ENCODE data around the gene DNASE1L1.

DNASE1L1 gene

DNA sequence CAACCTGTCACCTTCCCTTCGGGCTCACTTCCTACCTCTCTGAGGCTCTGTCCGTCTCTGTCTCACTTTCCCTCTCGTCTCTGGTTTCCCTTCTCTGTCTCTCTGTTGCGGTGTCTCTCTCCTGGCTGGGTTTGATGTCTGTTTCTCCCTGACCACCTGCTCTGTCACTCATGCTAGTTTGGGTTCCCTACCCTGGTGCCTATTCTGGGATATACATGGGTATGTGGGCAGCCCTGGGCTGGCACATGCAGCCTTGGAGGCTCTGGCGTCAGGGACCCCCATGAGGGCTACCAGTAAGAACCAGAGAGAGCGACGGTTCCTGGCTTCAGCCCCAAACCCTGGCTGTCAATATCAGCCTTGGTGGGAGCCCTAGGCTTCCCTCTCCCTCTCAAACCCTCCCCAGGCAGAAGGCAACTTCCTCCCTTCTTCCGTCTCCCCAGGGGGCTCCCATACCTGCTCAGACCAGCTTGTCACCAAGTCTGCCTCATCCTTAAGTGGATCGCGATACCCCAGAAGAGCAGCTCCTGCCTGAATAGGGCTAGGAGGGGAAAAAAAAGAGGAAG, 314 bp downstream of the DNASE1L1 start:
- Histone ChIP-seq H3K4me1 (ENCODE audit: low read length) (peaks cover 6% of the 10 kb centered on the region; the same call in 1 of the 2 replicates), H3K27ac (ENCODE audit: low read length) (peak overlapping the region; percentile 26; the same call in 1 of the 2 replicates), H3K9me3 (replicated peaks; ENCODE audit: insufficient read depth, low read length) (no peaks in the 10 kb centered on the region), H3K9ac (ENCODE audit: low read length) (peak overlapping the region; percentile 38), H3F3A (ENCODE audit: insufficient read depth, low read length) (peaks cover 10% of the 10 kb centered on the region; the same call in 1 of the 2 replicates), H3K9me2 (replicated peaks; ENCODE audit: insufficient read depth, low read length) (no peaks in the 10 kb centered on the region), H3K27me3 (replicated peaks; ENCODE audit: insufficient read depth, low read length) (no peaks in the 10 kb centered on the region), H3K4me2 (ENCODE audit: low read depth, low read length) (peak overlapping the region; percentile 86), H4K20me1 (ENCODE audit: insufficient read depth, low read length) (no peaks in the 10 kb centered on the region), H3K79me2 (ENCODE audit: low read length) (peaks cover 12% of the 10 kb centered on the region; the same call in 1 of the 2 replicates), H2AFZ (ENCODE audit: low read length) (no peak overlapping the region; the same call in 1 of the 2 replicates), H3K36me3 (replicated peaks; ENCODE audit: insufficient read depth, low read length) (no peaks in the 10 kb centered on the region), H3K4me3 (ENCODE audit: low read length) (peak overlapping the region; percentile 54)
- DNase-seq, result peak; percentile 6
- TF ChIP-seq EZH2phosphoT487 (IDR thresholded peaks at IDR 0.05; ENCODE audit: low read length), result no peak
- TF ChIP-seq EZH2 (optimal IDR thresholded peaks at IDR 0.05; ENCODE audit: low read depth, low read length), result no peak
- TF ChIP-seq, protein P1, sequence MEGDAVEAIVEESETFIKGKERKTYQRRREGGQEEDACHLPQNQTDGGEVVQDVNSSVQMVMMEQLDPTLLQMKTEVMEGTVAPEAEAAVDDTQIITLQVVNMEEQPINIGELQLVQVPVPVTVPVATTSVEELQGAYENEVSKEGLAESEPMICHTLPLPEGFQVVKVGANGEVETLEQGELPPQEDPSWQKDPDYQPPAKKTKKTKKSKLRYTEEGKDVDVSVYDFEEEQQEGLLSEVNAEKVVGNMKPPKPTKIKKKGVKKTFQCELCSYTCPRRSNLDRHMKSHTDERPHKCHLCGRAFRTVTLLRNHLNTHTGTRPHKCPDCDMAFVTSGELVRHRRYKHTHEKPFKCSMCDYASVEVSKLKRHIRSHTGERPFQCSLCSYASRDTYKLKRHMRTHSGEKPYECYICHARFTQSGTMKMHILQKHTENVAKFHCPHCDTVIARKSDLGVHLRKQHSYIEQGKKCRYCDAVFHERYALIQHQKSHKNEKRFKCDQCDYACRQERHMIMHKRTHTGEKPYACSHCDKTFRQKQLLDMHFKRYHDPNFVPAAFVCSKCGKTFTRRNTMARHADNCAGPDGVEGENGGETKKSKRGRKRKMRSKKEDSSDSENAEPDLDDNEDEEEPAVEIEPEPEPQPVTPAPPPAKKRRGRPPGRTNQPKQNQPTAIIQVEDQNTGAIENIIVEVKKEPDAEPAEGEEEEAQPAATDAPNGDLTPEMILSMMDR (IDR thresholded peaks at IDR 0.05; ENCODE audit: low read length), result no peak

DNA sequence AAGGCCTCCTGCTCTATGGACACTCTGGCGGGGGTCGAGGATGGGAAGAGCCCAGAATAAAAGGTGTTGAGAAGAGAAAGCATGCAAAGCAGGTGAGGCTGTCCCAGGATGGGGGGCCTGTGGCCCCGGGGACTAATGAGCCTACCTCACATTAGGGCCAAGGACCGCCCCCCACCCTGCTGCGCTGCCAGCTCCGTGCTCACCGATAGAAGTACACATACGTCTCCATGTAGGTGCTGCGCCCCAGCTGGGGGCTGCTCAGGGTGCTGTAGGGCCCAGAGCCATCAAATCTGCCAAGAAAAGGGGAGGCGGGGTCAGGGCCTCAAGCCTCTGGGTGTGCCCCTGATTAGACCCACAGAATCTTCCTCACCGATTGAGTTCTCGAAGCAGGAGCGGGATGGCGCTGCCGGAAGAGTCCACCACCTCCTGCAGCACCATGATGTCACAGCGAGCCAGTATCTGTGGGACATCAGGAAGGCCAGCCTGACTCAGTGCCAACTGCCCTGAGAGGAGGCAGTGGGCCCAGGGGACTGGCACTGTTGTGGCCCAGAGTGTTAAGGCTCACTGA, 4.3 kb downstream of the DNASE1L1 start:
- Histone ChIP-seq H3F3A (ENCODE audit: insufficient read depth, low read length) (peaks cover 29% of the 10 kb centered on the region), H3K4me3 (ENCODE audit: low read length) (no peak overlapping the region), H4K20me1 (ENCODE audit: insufficient read depth, low read length) (0 out of 2 replicates have a peak, but pooled peaks cover 9% of the 10 kb centered on the region), H3K9me3 (replicated peaks; ENCODE audit: insufficient read depth, low read length) (no peaks in the 10 kb centered on the region), H3K4me2 (ENCODE audit: low read depth, low read length) (no peak overlapping the region), H3K4me1 (ENCODE audit: low read length) (no peaks in the 10 kb centered on the region), H3K79me2 (ENCODE audit: low read length) (peaks cover 3% of the 10 kb centered on the region; the same call in 1 of the 2 replicates), H3K9ac (ENCODE audit: low read length) (no peak overlapping the region), H3K36me3 (replicated peaks; ENCODE audit: insufficient read depth, low read length) (peaks cover under 1% of the 10 kb centered on the region; the same call in 1 of the 2 replicates), H2AFZ (ENCODE audit: low read length) (no peak overlapping the region), H3K27me3 (replicated peaks; ENCODE audit: insufficient read depth, low read length) (no peaks in the 10 kb centered on the region), H3K9me2 (replicated peaks; ENCODE audit: insufficient read depth, low read length) (no peaks in the 10 kb centered on the region), H3K27ac (ENCODE audit: low read length) (no peak overlapping the region)
- TF ChIP-seq, protein P1 (IDR thresholded peaks at IDR 0.05; ENCODE audit: low read length), result no peak
- no peak for TF ChIP-seq EZH2phosphoT487 (IDR thresholded peaks at IDR 0.05; ENCODE audit: low read length)
- no peak for TF ChIP-seq EZH2 (optimal IDR thresholded peaks at IDR 0.05; ENCODE audit: low read depth, low read length)
- DNase-seq, result no peak

DNA sequence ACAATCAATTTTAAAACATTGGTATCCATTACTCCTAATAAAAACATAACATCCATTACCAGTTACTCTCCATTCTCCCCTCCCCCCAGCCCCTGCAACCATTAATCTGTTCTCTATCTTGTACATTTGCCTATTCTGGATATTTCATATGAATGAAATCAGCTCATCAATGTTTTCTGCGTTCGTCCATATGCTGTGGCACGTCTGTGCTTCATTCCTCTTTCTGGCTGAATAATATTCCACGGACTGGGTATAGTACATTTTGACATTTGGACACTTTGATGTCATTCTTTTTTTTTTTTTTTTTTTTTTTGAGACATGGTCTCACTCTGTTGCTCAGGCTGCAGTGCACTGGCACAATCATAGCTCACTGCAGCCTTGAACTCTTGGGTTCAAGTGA, 5.2 kb downstream of the DNASE1L1 start:
- Histone ChIP-seq H3K9ac (ENCODE audit: low read length) (no peak overlapping the region), H3K36me3 (replicated peaks; ENCODE audit: insufficient read depth, low read length) (peaks cover 9% of the 10 kb centered on the region; the same call in 1 of the 2 replicates), H3K79me2 (ENCODE audit: low read length) (peaks cover 11% of the 10 kb centered on the region), H3K27ac (ENCODE audit: low read length) (no peak overlapping the region), H3F3A (ENCODE audit: insufficient read depth, low read length) (peaks cover 36% of the 10 kb centered on the region), H3K4me2 (ENCODE audit: low read depth, low read length) (no peak overlapping the region), H3K9me3 (replicated peaks; ENCODE audit: insufficient read depth, low read length) (no peaks in the 10 kb centered on the region), H4K20me1 (ENCODE audit: insufficient read depth, low read length) (0 out of 2 replicates have a peak, but pooled peaks cover 9% of the 10 kb centered on the region), H2AFZ (ENCODE audit: low read length) (no peak overlapping the region), H3K27me3 (replicated peaks; ENCODE audit: insufficient read depth, low read length) (no peaks in the 10 kb centered on the region), H3K9me2 (replicated peaks; ENCODE audit: insufficient read depth, low read length) (no peaks in the 10 kb centered on the region), H3K4me1 (ENCODE audit: low read length) (no peaks in the 10 kb centered on the region), H3K4me3 (ENCODE audit: low read length) (no peak overlapping the region)
- DNase-seq, result no peak
- TF ChIP-seq EZH2 (optimal IDR thresholded peaks at IDR 0.05; ENCODE audit: low read depth, low read length) (no peak), EZH2phosphoT487 (IDR thresholded peaks at IDR 0.05; ENCODE audit: low read length) (no peak)
- TF ChIP-seq, protein P1 (IDR thresholded peaks at IDR 0.05; ENCODE audit: low read length), result no peak

Measured in MM.1S (cell line).